Subcutaneous abdominal adipose tissue (tissue), 5 donors: ENCODE results near the gene DUOXA1.

Experiments
- H3K27ac ChIP-seq: one replicate; pipeline ENCODE4 v1.7.0; 2013; ENCODE audit warnings: low read depth, mild to moderate bottlenecking, inconsistent platforms, low read length, moderate library complexity
- H3K27me3 ChIP-seq, 5 donors: one replicate each; pipeline ENCODE4 v1.7.0; 2013; ENCODE audit warnings: low read length in 5 of 5, inconsistent platforms in 1 of 5; ENCODE audit not compliant: control insufficient read depth in 5 of 5, insufficient read depth in 4 of 5
- H3K36me3 ChIP-seq, 5 donors: one replicate each; pipeline ENCODE4 v1.7.0; 2013; ENCODE audit warnings: low read length in 5 of 5; ENCODE audit not compliant: control insufficient read depth in 5 of 5, insufficient read depth in 5 of 5
- H3K4me1 ChIP-seq, 5 donors: one replicate each; pipeline ENCODE4 v1.7.0; 2013; ENCODE audit warnings: low read length in 5 of 5, mild to moderate bottlenecking in 3 of 5, moderate library complexity in 1 of 5; ENCODE audit not compliant: control insufficient read depth in 5 of 5, insufficient read depth in 5 of 5
- H3K4me3 ChIP-seq, 5 donors: one replicate each; pipeline ENCODE4 v1.7.0; 2013; ENCODE audit warnings: low read length in 5 of 5, low read depth in 1 of 5
- H3K9ac ChIP-seq, 5 donors: one replicate each; pipeline ENCODE4 v1.7.0; 2013; ENCODE audit warnings: low read length in 5 of 5, mild to moderate bottlenecking in 4 of 5, moderate library complexity in 3 of 5
- H3K9me3 ChIP-seq, 5 donors: one replicate each; pipeline ENCODE4 v1.7.0; 2013; ENCODE audit warnings: low read length in 5 of 5; ENCODE audit not compliant: control insufficient read depth in 5 of 5
- donor health status: healthy.
- donor health status: healthy.
- donor health status: healthy.
- donor health status: healthy.
- donor health status: healthy.

Gene DUOXA1

GRCh38 chr15:45095661-45096060 is 34.0 kb downstream of the DUOXA1 start:
- no peak overlapping the region for H3K9ac ChIP-seq
- peaks cover 0 to 5% (median 0%) of the 10 kb centered on the region in 5 donors for H3K27me3 ChIP-seq
- no peaks in the 10 kb centered on the region for H3K4me1 ChIP-seq
- no peak overlapping the region for H3K4me3 ChIP-seq
- no peaks in the 10 kb centered on the region for H3K9me3 ChIP-seq
- H3K36me3 ChIP-seq: no peaks in the 10 kb centered on the region
- no peak overlapping the region for H3K27ac ChIP-seq

GRCh38 chr15:45094358-45094730 is 35.3 kb downstream of the DUOXA1 start:
- Histone ChIP-seq H3K4me3 (no peak overlapping the region), H3K4me1 (no peaks in the 10 kb centered on the region), H3K36me3 (no peaks in the 10 kb centered on the region), H3K27me3 (peaks cover 0 to 5% (median 0%) of the 10 kb centered on the region in 5 donors), H3K9me3 (no peaks in the 10 kb centered on the region), H3K9ac (no peak overlapping the region), H3K27ac (no peak overlapping the region)

- Histone ChIP-seq H3K27ac (no peak overlapping the region), H3K27me3 (peaks cover 0 to 5% (median 0%) of the 10 kb centered on the region in 5 donors), H3K9me3 (no peaks in the 10 kb centered on the region), H3K4me3 (no peak overlapping the region), H3K4me1 (no peaks in the 10 kb centered on the region), H3K36me3 (no peaks in the 10 kb centered on the region), H3K9ac (no peak overlapping the region)
Measured at GRCh38 chr15:45093622-45094357, 35.9 kb downstream of the DUOXA1 start.

- H3K4me1 ChIP-seq: no peaks in the 10 kb centered on the region
- H3K9ac ChIP-seq: no peak overlapping the region
- H3K27me3 ChIP-seq: peaks cover 0 to 5% (median 0%) of the 10 kb centered on the region in 5 donors
- no peak overlapping the region for H3K4me3 ChIP-seq
- H3K27ac ChIP-seq: no peak overlapping the region
- H3K9me3 ChIP-seq: no peaks in the 10 kb centered on the region
- H3K36me3 ChIP-seq: no peaks in the 10 kb centered on the region
Measured at GRCh38 chr15:45093013-45093412, 36.7 kb downstream of the DUOXA1 start.

- Histone ChIP-seq H3K27me3 (peaks cover 0 to 13% (median 0%) of the 10 kb centered on the region in 5 donors), H3K27ac (no peak overlapping the region), H3K36me3 (no peaks in the 10 kb centered on the region)
Measured at GRCh38 chr15:45091576-45091975, 38.1 kb downstream of the DUOXA1 start.

GRCh38 chr15:45091161-45091560 is 38.5 kb downstream of the DUOXA1 start:
- H3K27ac ChIP-seq: no peak overlapping the region
- no peaks in the 10 kb centered on the region for H3K36me3 ChIP-seq
- H3K4me1 ChIP-seq: no peaks in the 10 kb centered on the region
- no peaks in the 10 kb centered on the region for H3K9me3 ChIP-seq
- peaks cover 0 to 13% (median 0%) of the 10 kb centered on the region in 5 donors for H3K27me3 ChIP-seq
- no peak overlapping the region for H3K4me3 ChIP-seq
- no peak overlapping the region for H3K9ac ChIP-seq

More at GRCh38 chr15:45091576-45091975, 38.1 kb downstream of the DUOXA1 start:
- no peaks in the 10 kb centered on the region for H3K9me3 ChIP-seq
- H3K9ac ChIP-seq: no peak overlapping the region
- H3K4me3 ChIP-seq: no peak overlapping the region
- no peaks in the 10 kb centered on the region for H3K4me1 ChIP-seq

GRCh38 chr15:45089712-45090373 is 39.8 kb downstream of the DUOXA1 start:
- Histone ChIP-seq H3K4me1 (no peaks in the 10 kb centered on the region), H3K27ac (no peak overlapping the region), H3K36me3 (no peaks in the 10 kb centered on the region), H3K4me3 (no peak overlapping the region), H3K9ac (no peak overlapping the region), H3K9me3 (no peaks in the 10 kb centered on the region), H3K27me3 (peaks cover 0 to 13% (median 0%) of the 10 kb centered on the region in 5 donors)

GRCh38 chr15:45088801-45089711 is 40.6 kb downstream of the DUOXA1 start:
- no peak overlapping the region for H3K4me3 ChIP-seq
- peaks cover 0 to 10% (median 0%) of the 10 kb centered on the region in 5 donors for H3K27me3 ChIP-seq
- H3K36me3 ChIP-seq: no peaks in the 10 kb centered on the region
- H3K27ac ChIP-seq: no peak overlapping the region
- no peaks in the 10 kb centered on the region for H3K4me1 ChIP-seq
- H3K9me3 ChIP-seq: no peaks in the 10 kb centered on the region
- H3K9ac ChIP-seq: no peak overlapping the region

GRCh38 chr15:45087513-45087912 is 42.2 kb downstream of the DUOXA1 start:
- H3K9me3 ChIP-seq: no peaks in the 10 kb centered on the region
- H3K27ac ChIP-seq: no peak overlapping the region
- no peaks in the 10 kb centered on the region for H3K4me1 ChIP-seq
- H3K27me3 ChIP-seq: peaks cover 0 to 10% (median 0%) of the 10 kb centered on the region in 5 donors
- no peak overlapping the region for H3K4me3 ChIP-seq
- no peaks in the 10 kb centered on the region for H3K36me3 ChIP-seq
- no peak overlapping the region for H3K9ac ChIP-seq
